Embryonic facial prominence (tissue), 1 donor: Measurements from ENCODE around the gene NDUFA3.
"Not testable (repeated sequence)": the region's sequence is repeated elsewhere in the genome, so short reads cannot be mapped to it uniquely, and the experiment has no call there.

ENCODE experiments used
- DNase-seq: peaks from one replicate; pipeline ENCODE4 v3.0.0-alpha.2; 2016; ENCODE audit errors: extremely low spot score

NDUFA3 gene

GRCh38 chr19:54102421-54103169 lies at the start of gene NDUFA3:
NDUFA3 (plus strand) TSS chr19:54102855; CDS start chr19:54102879, 24 bp downstream.
- DNase-seq: peak; percentile 94

- no peak for DNase-seq
These were observed 40.0 kb upstream of the NDUFA3 start for GRCh38 chr19:54062643-54063042.

GRCh38 chr19:54063350-54064116 lies 39.1 kb upstream of the NDUFA3 start, which contains the start of gene VSTM1:
VSTM1 (minus strand) TSS chr19:54063897; CDS start chr19:54063777, 120 bp downstream.
- DNase-seq: no peak

GRCh38 chr19:54069470-54069869 lies 33.2 kb upstream of the NDUFA3 start:
- DNase-seq: no peak

- DNase-seq: no peak
These were observed 28.8 kb upstream of the NDUFA3 start for GRCh38 chr19:54073829-54074228.

GRCh38 chr19:54074851-54075250 lies 27.8 kb upstream of the NDUFA3 start:
- DNase-seq: no peak

- DNase-seq: no peak
These were observed 25.3 kb upstream of the NDUFA3 start for GRCh38 chr19:54077334-54077733.

- no peak for DNase-seq
These were observed 21.6 kb upstream of the NDUFA3 start, which contains the start of gene TARM1 for GRCh38 chr19:54081032-54081431. TARM1 (minus strand) TSS chr19:54081365; CDS start chr19:54081340, 25 bp downstream.

GRCh38 chr19:54084410-54084809 lies 18.2 kb upstream of the NDUFA3 start:
- DNase-seq: no peak

- DNase-seq: no peak
These were observed 8.1 kb upstream of the NDUFA3 start for GRCh38 chr19:54094426-54095000.

GRCh38 chr19:54095136-54095858 lies 7.4 kb upstream of the NDUFA3 start:
- no peak for DNase-seq

- DNase-seq: not testable (repeated sequence)
These were observed 6.6 kb upstream of the NDUFA3 start for GRCh38 chr19:54095859-54096616.

GRCh38 chr19:54096617-54097106 lies 6.0 kb upstream of the NDUFA3 start:
- no peak for DNase-seq

- DNase-seq: no peak
These were observed 3.3 kb upstream of the NDUFA3 start for GRCh38 chr19:54099190-54099902.

GRCh38 chr19:54099903-54100255 lies 2.8 kb upstream of the NDUFA3 start:
- not testable (repeated sequence) for DNase-seq

GRCh38 chr19:54100561-54100960 lies 2.1 kb upstream of the NDUFA3 start, which contains the start of gene OSCAR:
OSCAR (minus strand) TSS chr19:54100803; CDS start chr19:54100792, 11 bp downstream.
- DNase-seq: no peak

GRCh38 chr19:54104998-54105715 lies 2.5 kb downstream of the NDUFA3 start:
- DNase-seq: no peak

GRCh38 chr19:54105796-54106195 lies 3.1 kb downstream of the NDUFA3 start:
- no peak for DNase-seq

- no peak for DNase-seq
These were observed 4.1 kb downstream of the NDUFA3 start for GRCh38 chr19:54106716-54107115.
